Activated CD8-positive, alpha-beta T cell treated with anti-CD3 and anti-CD28 coated beads for 36 hours (primary cell): ENCODE results near the gene TBC1D9. TPM values are rescaled to one million over a fixed set of nuclear protein-coding genes. Genes with fewer than 3 reads are reported as not detected.

ENCODE experiments used
- ATAC-seq: fragments of 200-7000 bp; cut with Tn5 transposase; one replicate; pipeline ENCODE4 v1.10.0; 2021; ENCODE audit warnings: mild to moderate bottlenecking, moderate library complexity
- CTCF ChIA-PET: fragments of 350-600 bp; sonication (Branson Sonifier 250); formaldehyde crosslinking; loops from one replicate; lab custom pipeline; 2021; ENCODE audit warnings: antibody characterized with exemption; lab: Charles Lee
- POLR2A ChIA-PET: fragments of 350-600 bp; sonication (Branson Sonifier 250); formaldehyde crosslinking; loops from one replicate; lab custom pipeline; 2021; ENCODE audit warnings: antibody characterized with exemption; lab: Charles Lee
- DNase-seq: peaks from one replicate; pipeline ENCODE4 v3.0.0-alpha.2; 2020
- H3K27ac Mint-ChIP-seq: one replicate; pipeline ENCODE4 v1.8.0; 2021; ENCODE audit warnings: mild to moderate bottlenecking, mixed read lengths
- H3K27me3 Mint-ChIP-seq: one replicate; pipeline ENCODE4 v1.8.0; 2021; ENCODE audit warnings: mixed read lengths
- H3K36me3 Mint-ChIP-seq: one replicate; pipeline ENCODE4 v1.8.0; 2021; ENCODE audit warnings: low read depth, mixed read lengths
- H3K4me1 Mint-ChIP-seq: one replicate; pipeline ENCODE4 v1.8.0; 2021; ENCODE audit warnings: low read depth, mixed read lengths
- H3K4me3 Mint-ChIP-seq: one replicate; pipeline ENCODE4 v1.8.0; 2021; ENCODE audit warnings: mild to moderate bottlenecking, moderate library complexity, mixed read lengths
- H3K9me3 Mint-ChIP-seq: one replicate; pipeline ENCODE4 v1.8.0; 2021; ENCODE audit warnings: mixed read lengths
- intact Hi-C: fragments of 100-400 bp; cut with micrococcal nuclease; formaldehyde crosslinking; loops from one replicate; pipeline ENCODE4 v1.10.0; 2022
- total RNA-seq, 2 experiments: library from RNA; stranded (reverse); gene quantifications; one replicate each; pipeline ENCODE4 v1.2.3, GENCODE V29; 2021
- TF ChIP-seq, protein P1 (sequence below): fragments of 200-600 bp; IDR thresholded peaks from one replicate; pipeline ENCODE4 v1.8.0; 2022; ENCODE audit warnings: antibody characterized with exemption, mild to moderate bottlenecking

Gene TBC1D9
- total RNA-seq, 2 experiments from 2014 or later: not detected

DNA sequence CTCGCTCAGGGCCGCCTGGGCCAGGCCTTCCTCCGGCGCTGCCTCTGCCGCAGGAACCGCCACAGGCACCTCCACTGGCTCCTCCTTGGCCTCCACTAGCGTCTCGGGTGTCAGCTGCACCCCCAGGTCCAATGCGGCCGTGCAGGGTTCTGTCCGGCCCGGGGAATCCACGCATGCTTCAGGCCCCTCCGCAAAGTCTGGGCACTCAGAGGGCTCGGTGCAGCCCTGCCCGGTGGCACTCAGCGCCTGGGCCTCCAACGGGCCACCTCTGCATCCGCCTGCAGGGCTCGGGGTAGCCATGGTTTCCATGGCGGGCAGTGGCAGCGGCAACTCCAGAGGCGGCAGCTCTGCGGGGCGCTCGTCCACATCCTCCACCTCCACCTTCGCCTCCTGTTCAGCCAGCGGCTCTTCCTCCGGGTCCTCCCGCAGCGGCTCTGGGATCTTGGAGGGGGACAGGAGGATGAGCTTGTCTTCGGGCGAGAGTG lies 112.6 kb downstream of the TBC1D9 start:
- CTCF ChIA-PET: no interaction called here
- ATAC-seq: no peak

DNA sequence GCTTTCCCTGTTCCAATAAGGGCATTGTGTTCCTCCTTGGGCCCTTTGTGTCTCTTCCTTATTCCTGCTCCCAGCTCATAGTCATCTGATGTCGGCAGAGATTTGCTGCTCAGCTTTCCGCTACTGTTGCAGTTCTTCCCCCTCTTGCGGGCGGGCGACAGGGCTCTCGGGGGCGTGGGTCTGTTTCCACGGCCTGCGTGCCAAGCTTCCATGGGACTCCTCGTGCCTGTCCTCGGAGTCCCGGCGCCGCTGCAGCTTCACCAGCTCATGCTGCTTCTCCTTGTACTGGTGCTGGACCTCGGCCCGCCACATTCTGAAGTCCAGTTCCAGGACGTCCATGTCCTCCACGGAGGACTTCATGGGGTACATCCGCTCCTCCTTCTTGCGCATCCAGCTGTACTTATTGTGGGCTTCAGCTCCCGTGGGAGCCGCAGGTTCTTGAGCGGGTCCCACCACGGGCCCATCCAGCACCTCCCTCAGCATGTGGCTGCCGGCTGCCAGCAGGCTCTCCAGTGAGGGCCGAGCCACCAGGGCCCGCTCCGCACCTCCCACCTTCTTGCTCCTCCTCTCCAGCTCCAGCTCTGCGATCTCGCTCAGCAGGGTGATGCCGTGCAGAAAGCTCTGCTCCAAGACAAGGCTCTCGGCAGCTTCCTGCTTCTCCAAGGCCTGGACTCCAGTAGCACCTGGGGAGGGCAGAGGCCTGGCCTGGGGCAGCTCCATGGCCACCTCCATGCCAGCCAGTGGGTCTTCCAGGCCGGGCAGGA lies 113.3 kb downstream of the TBC1D9 start:
- no peaks in the 10 kb centered on the region for H3K27me3 Mint-ChIP-seq
- DNase-seq (no peak), ATAC-seq (no peak)
- intact Hi-C loops: no loop called here
- ChIA-PET POLR2A (no interaction called here), CTCF (interaction anchor here (1.6 to 1.9 kb wide), 2 partner anchors 10 to 283 kb away, joined by 4 to 6 read pairs; no protein-coding TSS in a partner anchor)
- no peak overlapping the region for H3K4me3 Mint-ChIP-seq
- TF ChIP-seq, protein P1, sequence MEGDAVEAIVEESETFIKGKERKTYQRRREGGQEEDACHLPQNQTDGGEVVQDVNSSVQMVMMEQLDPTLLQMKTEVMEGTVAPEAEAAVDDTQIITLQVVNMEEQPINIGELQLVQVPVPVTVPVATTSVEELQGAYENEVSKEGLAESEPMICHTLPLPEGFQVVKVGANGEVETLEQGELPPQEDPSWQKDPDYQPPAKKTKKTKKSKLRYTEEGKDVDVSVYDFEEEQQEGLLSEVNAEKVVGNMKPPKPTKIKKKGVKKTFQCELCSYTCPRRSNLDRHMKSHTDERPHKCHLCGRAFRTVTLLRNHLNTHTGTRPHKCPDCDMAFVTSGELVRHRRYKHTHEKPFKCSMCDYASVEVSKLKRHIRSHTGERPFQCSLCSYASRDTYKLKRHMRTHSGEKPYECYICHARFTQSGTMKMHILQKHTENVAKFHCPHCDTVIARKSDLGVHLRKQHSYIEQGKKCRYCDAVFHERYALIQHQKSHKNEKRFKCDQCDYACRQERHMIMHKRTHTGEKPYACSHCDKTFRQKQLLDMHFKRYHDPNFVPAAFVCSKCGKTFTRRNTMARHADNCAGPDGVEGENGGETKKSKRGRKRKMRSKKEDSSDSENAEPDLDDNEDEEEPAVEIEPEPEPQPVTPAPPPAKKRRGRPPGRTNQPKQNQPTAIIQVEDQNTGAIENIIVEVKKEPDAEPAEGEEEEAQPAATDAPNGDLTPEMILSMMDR: no peak
- no peak overlapping the region for H3K27ac Mint-ChIP-seq
- H3K9me3 Mint-ChIP-seq: no peaks in the 10 kb centered on the region
- no peaks in the 10 kb centered on the region for H3K4me1 Mint-ChIP-seq
- no peaks in the 10 kb centered on the region for H3K36me3 Mint-ChIP-seq

More for the DNA sequence above, 112.6 kb downstream of the TBC1D9 start:
- H3K9me3 Mint-ChIP-seq: no peaks in the 10 kb centered on the region
- H3K27me3 Mint-ChIP-seq: no peaks in the 10 kb centered on the region
- H3K27ac Mint-ChIP-seq: no peak overlapping the region
- TF ChIP-seq, protein P1: no peak
- no peak for DNase-seq
- H3K4me1 Mint-ChIP-seq: no peaks in the 10 kb centered on the region
- H3K36me3 Mint-ChIP-seq: no peaks in the 10 kb centered on the region
- no peak overlapping the region for H3K4me3 Mint-ChIP-seq
- POLR2A ChIA-PET: no interaction called here
- intact Hi-C loops: no loop called here

- POLR2A ChIA-PET: no interaction called here
- DNase-seq: no peak
- CTCF ChIA-PET: interaction anchor here (1.6 to 1.9 kb wide), 2 partner anchors 11 to 282 kb away, joined by 4 to 6 read pairs; no protein-coding TSS in a partner anchor
- TF ChIP-seq, protein P1: no peak
- Mint-ChIP-seq H3K36me3 (no peaks in the 10 kb centered on the region), H3K4me1 (no peaks in the 10 kb centered on the region), H3K27ac (no peak overlapping the region), H3K27me3 (peaks cover 5% of the 10 kb centered on the region), H3K4me3 (no peak overlapping the region), H3K9me3 (no peaks in the 10 kb centered on the region)
- no peak for ATAC-seq
- intact Hi-C loops: no loop called here
These were observed 114.3 kb downstream of the TBC1D9 start for GRCh38 chr4:140641789-140642439.

DNA sequence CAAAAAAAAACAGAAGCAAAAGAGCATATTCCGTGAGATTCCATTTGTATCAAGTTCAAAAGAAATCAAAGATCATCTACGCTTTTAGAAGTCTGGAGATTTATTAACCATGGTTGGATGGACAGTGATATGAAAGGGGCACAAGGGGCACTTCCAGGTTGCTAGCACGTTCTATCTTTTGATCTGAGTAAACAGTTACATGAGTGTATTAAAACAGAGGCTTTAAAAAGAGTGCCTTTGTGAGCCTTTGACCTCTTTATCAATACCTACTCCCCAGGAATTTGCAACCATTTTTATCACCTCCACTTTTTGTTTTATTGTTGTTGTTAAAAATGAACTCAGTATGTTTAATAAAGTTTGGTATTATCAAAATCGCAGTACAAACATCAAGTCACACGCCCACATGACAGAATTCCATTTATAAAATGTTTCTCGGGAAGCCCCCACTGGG lies 115.1 kb downstream of the TBC1D9 start:
- no peak for DNase-seq
- no peaks in the 10 kb centered on the region for H3K36me3 Mint-ChIP-seq
- intact Hi-C loops: no loop called here
- no peak for ATAC-seq
- H3K27ac Mint-ChIP-seq: no peak overlapping the region
- peaks cover 5% of the 10 kb centered on the region for H3K27me3 Mint-ChIP-seq
- no peaks in the 10 kb centered on the region for H3K4me1 Mint-ChIP-seq
- ChIA-PET CTCF (no interaction called here), POLR2A (no interaction called here)
- no peaks in the 10 kb centered on the region for H3K9me3 Mint-ChIP-seq
- H3K4me3 Mint-ChIP-seq: no peak overlapping the region
- TF ChIP-seq, protein P1: no peak
